GM12891 (cell line): ENCODE data around the gene SPECC1.

Experiments
- POLR2A ChIP-seq: IDR thresholded peaks from 2 replicates; pipeline ENCODE4 v1.6.1; 2011; ENCODE audit warnings: low read depth, low read length, control low read depth
- POLR2AphosphoS5 ChIP-seq: IDR thresholded peaks from 2 replicates; pipeline ENCODE4 v1.6.1; 2011; ENCODE audit warnings: low read depth, low read length, control low read depth
- SPI1 ChIP-seq: IDR thresholded peaks from 2 replicates; pipeline ENCODE4 v1.6.1; 2011; ENCODE audit warnings: low read depth, low read length, control low read depth
- TAF1 ChIP-seq: IDR thresholded peaks from 2 replicates; pipeline ENCODE4 v1.6.1; 2011; ENCODE audit warnings: low read depth, low read length, control low read depth

GRCh38 chr17:20073055-20073979, 64.2 kb downstream of the SPECC1 start:
- TF ChIP-seq POLR2A = no peak
- TF ChIP-seq POLR2AphosphoS5 = no peak
- TF ChIP-seq SPI1 = peak; percentile 69
- no peak for TF ChIP-seq TAF1
